IPS-20b (cell line): ENCODE measurements around the gene TMEM184B.
"Not testable (repeated sequence)": the region's sequence is repeated elsewhere in the genome, so short reads cannot be mapped to it uniquely, and the experiment has no call there.

Experiments used
- H3K27ac ChIP-seq: one replicate; pipeline ENCODE4 v1.5.1; 2013; ENCODE audit warnings: low read length
- H3K27me3 ChIP-seq: 2 replicates; pipeline ENCODE4 v1.6.1; 2013; ENCODE audit warnings: mild to moderate bottlenecking, low read length, inconsistent platforms; ENCODE audit not compliant: insufficient read depth
- H3K36me3 ChIP-seq: 2 replicates; pipeline ENCODE4 v1.6.1; 2013; ENCODE audit warnings: low read depth, mild to moderate bottlenecking, inconsistent platforms, low read length, moderate library complexity; ENCODE audit not compliant: insufficient read depth
- H3K4me1 ChIP-seq: 2 replicates; pipeline ENCODE4 v1.6.1; 2013; ENCODE audit warnings: mild to moderate bottlenecking, control low read depth, inconsistent platforms, low read length, moderate library complexity; ENCODE audit not compliant: insufficient read depth
- H3K4me3 ChIP-seq: 2 replicates; pipeline ENCODE4 v1.5.1; 2013; ENCODE audit warnings: mild to moderate bottlenecking, low read length, inconsistent platforms
- H3K9ac ChIP-seq: 2 replicates; pipeline ENCODE4 v1.6.1; 2013; ENCODE audit warnings: low read depth, mild to moderate bottlenecking, inconsistent platforms, low read length, moderate library complexity
- H3K9me3 ChIP-seq: 2 replicates; pipeline ENCODE4 v1.6.1; 2013; ENCODE audit warnings: mild to moderate bottlenecking, low read depth, low read length, inconsistent platforms; ENCODE audit not compliant: insufficient read depth

The TMEM184B gene

GRCh38 chr22:38190581-38190980, 82.2 kb downstream of the TMEM184B start:
- H3K27me3 ChIP-seq = peaks cover 8% of the 10 kb centered on the region; the same call in 1 of the 2 replicates
- no peaks in the 10 kb centered on the region for H3K36me3 ChIP-seq
- no peak overlapping the region for H3K4me3 ChIP-seq
- H3K9me3 ChIP-seq = no peaks in the 10 kb centered on the region
- H3K4me1 ChIP-seq = no peaks in the 10 kb centered on the region
- H3K9ac ChIP-seq = no peak overlapping the region
- no peak overlapping the region for H3K27ac ChIP-seq

GRCh38 chr22:38189104-38189503, 83.7 kb downstream of the TMEM184B start:
- Histone ChIP-seq H3K4me3 (no peak overlapping the region), H3K9ac (no peak overlapping the region), H3K9me3 (no peaks in the 10 kb centered on the region), H3K4me1 (no peaks in the 10 kb centered on the region), H3K27me3 (peaks cover 8% of the 10 kb centered on the region; the same call in 1 of the 2 replicates), H3K36me3 (no peaks in the 10 kb centered on the region), H3K27ac (no peak overlapping the region)

- H3K9me3 ChIP-seq = no peaks in the 10 kb centered on the region
- H3K9ac ChIP-seq = no peak overlapping the region
- peaks cover 8% of the 10 kb centered on the region; the same call in 1 of the 2 replicates for H3K27me3 ChIP-seq
- no peak overlapping the region for H3K4me3 ChIP-seq
- no peak overlapping the region for H3K27ac ChIP-seq
- H3K36me3 ChIP-seq = no peaks in the 10 kb centered on the region
- no peaks in the 10 kb centered on the region for H3K4me1 ChIP-seq
Measured at GRCh38 chr22:38187413-38188212, 85.2 kb downstream of the TMEM184B start.

GRCh38 chr22:38186429-38186828, 86.4 kb downstream of the TMEM184B start:
- no peak overlapping the region for H3K9ac ChIP-seq
- H3K36me3 ChIP-seq = no peaks in the 10 kb centered on the region
- H3K4me3 ChIP-seq = no peak overlapping the region
- no peaks in the 10 kb centered on the region for H3K27me3 ChIP-seq
- H3K9me3 ChIP-seq = no peaks in the 10 kb centered on the region
- H3K27ac ChIP-seq = no peak overlapping the region
- H3K4me1 ChIP-seq = peaks cover 3% of the 10 kb centered on the region; the same call in 1 of the 2 replicates

GRCh38 chr22:38184788-38185187, 88.0 kb downstream of the TMEM184B start:
- H3K4me1 ChIP-seq = peaks cover 15% of the 10 kb centered on the region; the same call in 1 of the 2 replicates
- H3K9ac ChIP-seq = no peak overlapping the region

GRCh38 chr22:38181453-38182200, 91.2 kb downstream of the TMEM184B start, which contains the start of gene PLA2G6:
PLA2G6 (minus strand) TSS chr22:38181830; CDS start chr22:38169426, 12,404 bp downstream.
- H3K36me3 ChIP-seq = no peaks in the 10 kb centered on the region
- H3K9ac ChIP-seq = peak within 1 kb of the TSS; percentile 96
- H3K4me3 ChIP-seq = peak within 1 kb of the TSS; percentile 77
- H3K9me3 ChIP-seq = no peaks in the 10 kb centered on the region
- peaks cover 15% of the 10 kb centered on the region; the same call in 1 of the 2 replicates for H3K4me1 ChIP-seq
- H3K27me3 ChIP-seq = no peaks in the 10 kb centered on the region
- H3K27ac ChIP-seq = peak within 1 kb of the TSS; percentile 90

More at GRCh38 chr22:38184788-38185187, 88.0 kb downstream of the TMEM184B start:
- H3K27me3 ChIP-seq = no peaks in the 10 kb centered on the region
- no peaks in the 10 kb centered on the region for H3K36me3 ChIP-seq
- no peaks in the 10 kb centered on the region for H3K9me3 ChIP-seq
- no peak overlapping the region for H3K27ac ChIP-seq
- H3K4me3 ChIP-seq = no peak overlapping the region

GRCh38 chr22:38180841-38181452, 91.9 kb downstream of the TMEM184B start:
- no peaks in the 10 kb centered on the region for H3K9me3 ChIP-seq
- H3K4me1 ChIP-seq = peaks cover 15% of the 10 kb centered on the region; the same call in 1 of the 2 replicates
- H3K27ac ChIP-seq = peak overlapping the region; percentile 90
- peak overlapping the region; percentile 77 for H3K4me3 ChIP-seq
- H3K36me3 ChIP-seq = no peaks in the 10 kb centered on the region
- H3K9ac ChIP-seq = peak overlapping the region; percentile 96
- no peaks in the 10 kb centered on the region for H3K27me3 ChIP-seq

GRCh38 chr22:38178605-38178937, 94.2 kb downstream of the TMEM184B start:
- not testable (repeated sequence) for H3K9me3 ChIP-seq, H3K27ac ChIP-seq, H3K4me3 ChIP-seq, H3K27me3 ChIP-seq, H3K9ac ChIP-seq, H3K36me3 ChIP-seq
- H3K4me1 ChIP-seq = peaks cover 15% of the 10 kb centered on the region; the same call in 1 of the 2 replicates

GRCh38 chr22:38177926-38178604, 94.7 kb downstream of the TMEM184B start:
- H3K4me3 ChIP-seq = no peak overlapping the region

GRCh38 chr22:38177571-38177925, 95.3 kb downstream of the TMEM184B start:
- H3K9ac ChIP-seq, H3K9me3 ChIP-seq, H3K36me3 ChIP-seq, H3K4me3 ChIP-seq, H3K27me3 ChIP-seq, H3K27ac ChIP-seq: not testable (repeated sequence)
- peaks cover 15% of the 10 kb centered on the region; the same call in 1 of the 2 replicates for H3K4me1 ChIP-seq

More at GRCh38 chr22:38177926-38178604, 94.7 kb downstream of the TMEM184B start:
- Histone ChIP-seq H3K4me1 (peaks cover 15% of the 10 kb centered on the region; the same call in 1 of the 2 replicates), H3K9ac (no peak overlapping the region), H3K36me3 (no peaks in the 10 kb centered on the region), H3K27ac (no peak overlapping the region), H3K27me3 (no peaks in the 10 kb centered on the region), H3K9me3 (no peaks in the 10 kb centered on the region)

GRCh38 chr22:38177044-38177443, 95.8 kb downstream of the TMEM184B start:
- H3K36me3 ChIP-seq = no peaks in the 10 kb centered on the region
- no peak overlapping the region for H3K27ac ChIP-seq
- H3K9me3 ChIP-seq = no peaks in the 10 kb centered on the region
- H3K4me3 ChIP-seq = no peak overlapping the region
- H3K27me3 ChIP-seq = no peaks in the 10 kb centered on the region
- no peak overlapping the region for H3K9ac ChIP-seq
- H3K4me1 ChIP-seq = peaks cover 13% of the 10 kb centered on the region; the same call in 1 of the 2 replicates
